ENCODE measurements around the gene PCDHGA1.
A peak's percentile ranks its signal among the peaks of the same experiment; 100 is the strongest.

PCDHGA1 gene

DNA sequence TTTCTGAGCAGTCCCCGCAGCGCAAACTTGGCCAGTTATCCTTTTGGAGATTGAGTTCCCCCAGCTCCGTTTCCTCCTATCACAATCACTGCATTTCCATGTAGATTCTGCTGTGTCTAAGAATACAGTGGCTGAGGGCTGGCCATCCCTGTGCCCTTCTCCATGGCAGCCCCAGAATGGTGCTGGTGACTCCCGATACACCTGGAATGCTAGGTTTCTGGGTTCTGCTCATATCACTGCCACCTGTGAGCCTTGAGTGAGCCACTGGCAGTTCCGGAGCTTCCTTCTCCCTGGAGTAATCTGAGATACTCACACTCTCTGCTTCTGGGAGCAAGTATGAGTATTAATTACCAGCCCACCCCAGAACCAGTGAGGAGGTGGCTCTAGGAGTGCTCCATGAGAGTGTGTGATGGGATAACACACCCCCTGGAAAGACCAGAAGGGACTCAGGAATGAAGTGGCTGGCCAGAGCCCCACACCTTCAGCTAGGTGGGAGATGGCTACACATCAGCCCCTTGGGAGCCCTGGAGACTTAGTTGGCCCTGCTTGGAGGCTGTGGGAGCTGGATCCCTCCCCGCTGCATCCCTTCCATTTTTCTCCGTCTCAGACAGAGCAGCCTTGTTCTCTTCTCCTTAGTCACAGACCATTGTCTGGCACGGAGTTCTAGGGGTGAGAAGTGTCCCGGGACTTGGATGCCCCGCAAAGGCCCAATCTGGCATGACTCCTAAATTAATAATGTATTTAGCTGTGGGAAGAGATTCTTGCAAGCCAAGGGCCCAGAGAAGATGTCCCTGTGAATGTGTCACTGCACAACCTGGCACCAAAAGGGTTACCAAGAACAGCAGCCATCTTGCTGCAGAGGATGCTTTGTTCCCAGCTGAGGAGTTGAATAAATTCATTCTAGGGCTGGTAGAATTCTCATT lies 163.4 kb downstream of the PCDHGA1 start:
- DNase-seq = no peak

DNA sequence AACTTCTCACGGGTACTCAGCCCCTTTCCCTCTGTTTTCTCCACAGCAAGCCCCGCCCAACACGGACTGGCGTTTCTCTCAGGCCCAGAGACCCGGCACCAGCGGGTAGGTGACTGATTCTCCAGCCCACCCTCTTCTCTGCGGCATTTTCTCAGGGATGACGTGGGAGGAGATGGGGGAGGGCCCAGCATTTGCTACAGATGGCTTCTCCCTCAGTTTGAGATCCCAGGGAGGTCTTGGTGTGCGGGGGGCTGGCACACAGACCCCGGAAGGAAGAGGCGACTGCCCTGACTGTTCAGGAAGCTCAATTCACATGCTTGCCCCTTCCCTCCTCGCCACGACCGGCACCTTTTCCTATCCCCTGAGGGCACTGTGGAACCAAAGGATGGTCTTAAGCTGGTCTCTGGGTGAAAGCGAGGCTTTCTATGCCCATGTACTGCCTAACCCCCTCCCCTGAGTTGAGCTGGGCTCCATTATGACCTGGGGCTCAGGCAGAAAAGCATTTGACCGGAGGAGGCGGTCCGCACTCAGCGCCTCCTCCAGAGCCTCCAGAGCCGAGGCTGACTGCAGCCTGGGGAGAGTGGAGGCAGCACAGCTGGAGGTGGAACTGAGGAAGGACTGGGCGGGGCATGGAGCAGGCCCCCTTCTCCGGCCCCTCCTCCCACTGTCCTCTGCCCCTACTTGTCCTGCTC lies 164.6 kb downstream of the PCDHGA1 start:
- no peak for DNase-seq

DNA sequence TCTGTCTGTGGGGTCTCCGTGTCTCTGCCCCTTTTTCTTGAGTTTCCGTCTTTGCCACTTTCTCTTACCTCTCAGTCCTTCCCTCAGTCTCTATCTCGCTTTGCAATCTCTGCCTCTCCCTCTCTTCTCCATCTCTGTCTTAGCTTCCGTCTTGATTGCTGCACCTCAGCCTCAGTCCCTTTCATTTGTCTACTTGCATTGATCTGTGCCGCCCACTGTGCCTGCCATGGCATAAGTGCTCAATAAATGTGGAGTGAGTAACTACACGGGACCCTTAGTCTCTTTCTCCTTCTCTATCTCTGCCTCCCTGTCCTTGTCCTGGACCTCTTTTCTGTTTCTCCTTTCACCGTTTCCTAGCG lies 165.1 kb downstream of the PCDHGA1 start:
- DNase-seq = no peak

DNA sequence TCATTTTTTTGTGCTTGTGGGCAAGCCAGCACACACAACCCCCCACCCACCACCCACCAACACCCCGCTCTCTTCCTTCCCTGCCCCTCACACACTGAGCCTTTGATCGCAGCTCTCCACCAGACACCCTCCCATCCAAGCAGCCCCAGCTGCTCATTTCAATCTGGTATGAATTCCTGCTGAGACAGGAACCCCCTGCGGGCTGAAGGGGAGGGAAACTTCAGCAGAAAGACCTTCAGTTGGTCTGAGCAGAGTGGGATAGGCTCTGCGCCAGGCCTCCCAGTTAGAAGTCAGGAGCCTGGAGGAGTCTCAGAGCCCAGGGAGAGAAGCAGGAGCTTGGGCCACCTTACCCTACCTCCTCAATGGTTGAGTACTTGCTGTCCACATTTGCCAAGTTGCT lies 165.7 kb downstream of the PCDHGA1 start:
- DNase-seq = no peak

DNA sequence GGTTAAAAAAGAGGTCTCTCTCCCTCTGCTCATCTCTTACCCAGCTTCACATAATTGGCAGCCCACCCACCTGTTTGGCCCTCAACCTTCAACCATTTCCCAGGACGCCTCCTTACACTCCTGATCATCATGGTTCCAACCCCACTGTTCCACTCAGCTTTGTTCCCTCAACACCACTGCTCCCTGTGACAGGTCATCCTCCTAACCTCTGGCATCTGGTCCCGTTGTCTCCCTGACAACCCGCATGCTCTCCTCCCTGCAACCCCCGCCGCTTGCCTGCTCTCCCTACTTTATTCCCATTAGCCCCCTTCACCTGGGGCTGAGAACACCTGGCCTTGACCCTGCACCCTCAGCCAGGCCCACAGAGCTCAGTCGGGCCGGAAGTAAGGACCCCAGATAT lies 171.4 kb downstream of the PCDHGA1 start:
- no peak for DNase-seq

DNA sequence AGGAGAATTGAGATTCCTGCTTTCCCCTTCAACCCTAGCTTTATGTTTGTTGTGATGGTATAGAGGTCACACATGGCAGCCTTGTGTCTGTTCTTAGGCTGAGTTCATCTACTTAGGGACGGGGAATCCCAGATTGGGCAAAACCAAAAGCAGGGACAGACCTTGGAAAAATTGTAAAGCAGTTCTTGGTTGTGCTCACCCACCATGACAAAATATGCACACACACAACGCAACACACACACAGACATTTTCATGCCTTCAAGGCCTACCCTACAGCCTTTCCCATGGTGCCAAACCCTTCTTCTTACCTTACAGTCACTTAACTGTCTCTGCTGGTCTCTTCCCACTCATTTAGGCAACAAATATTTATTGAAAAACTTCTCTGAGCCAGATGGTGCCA lies 173.4 kb downstream of the PCDHGA1 start:
- no peak for DNase-seq

DNA sequence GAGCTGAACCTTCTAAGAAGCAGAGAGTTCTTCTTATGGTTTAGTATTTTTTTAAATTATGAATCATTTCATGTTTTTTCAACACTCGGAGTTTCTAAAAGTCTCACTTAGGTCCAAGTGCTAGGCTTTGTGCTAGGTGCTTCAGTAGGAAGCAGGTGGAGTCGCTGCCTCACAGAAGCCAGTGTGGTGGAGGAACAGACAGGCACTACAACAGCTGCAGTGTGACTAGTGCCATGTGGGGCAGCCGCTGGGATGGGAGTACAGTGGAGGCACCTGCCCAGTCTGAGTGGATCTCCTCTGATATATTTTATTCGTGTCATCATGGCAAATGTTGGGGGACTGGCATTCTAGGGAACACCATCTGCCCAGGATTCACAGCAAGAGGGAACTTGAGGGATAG lies 173.9 kb downstream of the PCDHGA1 start:
- no peak for DNase-seq

DNA sequence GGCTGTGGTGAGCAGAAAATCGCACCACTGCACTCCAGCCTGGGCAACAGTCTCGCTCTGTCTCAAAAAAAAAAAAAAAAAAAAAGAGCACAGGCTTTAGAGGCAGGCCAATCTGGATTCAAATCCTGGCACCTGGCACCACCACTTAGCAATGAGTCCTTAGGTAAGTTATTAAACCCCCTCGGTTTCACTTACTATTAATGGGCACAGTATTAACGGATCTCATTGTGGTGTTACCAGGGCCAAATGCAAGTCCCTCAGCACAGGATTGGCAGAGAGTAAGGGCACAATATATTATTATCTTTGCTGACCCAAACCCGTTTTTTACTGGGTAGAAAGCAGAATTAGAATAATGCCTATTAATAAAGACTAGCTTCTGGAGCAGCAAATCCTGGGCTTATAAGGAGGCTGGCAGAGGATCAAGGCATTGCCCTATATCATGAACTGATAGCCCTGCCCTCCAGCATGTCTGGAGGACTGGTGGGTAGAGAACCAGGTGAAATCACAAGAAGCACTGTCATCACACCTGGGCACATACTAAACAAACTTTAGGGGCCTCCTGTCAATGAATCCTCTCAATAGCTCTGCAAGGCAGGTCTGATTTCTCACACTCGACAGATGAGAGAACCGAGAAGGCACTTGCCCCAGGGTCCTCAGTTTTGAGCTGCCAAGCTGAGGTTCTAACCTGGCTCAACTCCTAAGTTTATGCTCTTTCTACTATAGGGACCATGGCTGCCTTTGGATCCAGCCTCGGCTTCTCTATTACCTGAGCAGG lies 176.3 kb downstream of the PCDHGA1 start:
- DNase-seq = no peak

DNA sequence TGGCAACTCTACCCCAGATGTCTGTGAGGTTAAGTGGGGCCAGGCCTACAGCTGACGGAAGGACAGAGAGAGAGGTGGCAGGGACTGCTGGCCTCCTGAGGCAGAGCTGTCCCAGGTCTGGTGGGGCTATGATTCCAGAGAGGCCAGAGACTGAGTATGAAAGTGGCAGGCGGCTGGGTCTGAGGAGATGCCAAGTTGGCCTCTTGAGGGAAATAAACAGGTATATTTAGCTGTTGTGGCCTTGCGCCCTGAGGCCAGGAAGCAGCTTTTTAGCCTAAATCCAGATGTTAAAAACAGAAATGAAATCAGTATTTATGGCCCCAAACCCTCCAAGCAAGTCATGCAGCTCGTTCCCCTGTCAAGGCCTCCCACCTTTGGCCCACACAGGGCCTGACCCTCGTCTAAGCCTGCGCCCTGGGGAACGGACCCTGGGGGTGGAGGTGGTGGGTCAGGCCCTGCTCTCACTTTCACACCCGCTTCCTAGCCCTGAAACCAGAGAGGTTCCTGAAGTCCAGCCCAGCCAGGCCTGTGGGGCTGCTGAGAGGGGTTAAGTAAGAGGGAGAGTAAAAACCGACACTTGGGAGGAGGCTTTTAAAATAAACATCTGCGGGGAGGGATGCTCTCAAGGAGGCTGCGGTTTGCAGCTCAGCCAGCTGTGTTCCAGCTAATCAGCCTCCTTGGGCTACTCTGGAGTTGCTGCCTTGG lies 177.2 kb downstream of the PCDHGA1 start:
- no peak for DNase-seq

DNA sequence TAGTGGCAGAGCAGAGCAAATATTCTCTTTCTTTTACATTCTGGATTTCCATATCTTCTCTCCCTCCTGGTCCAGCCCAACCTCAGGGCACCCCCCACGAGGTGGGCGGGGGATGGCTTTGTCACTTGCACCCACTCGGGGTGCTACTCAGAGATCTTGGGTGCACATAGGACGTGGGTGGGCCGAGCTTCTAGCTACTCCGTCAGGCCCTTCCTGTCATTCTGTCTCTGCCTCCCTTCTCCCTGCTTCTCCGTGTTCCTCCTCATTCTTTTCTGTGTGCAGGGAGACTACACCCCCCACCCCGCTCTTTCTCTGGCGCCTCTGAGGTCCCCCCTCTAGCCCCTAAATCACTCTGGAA lies 178.1 kb downstream of the PCDHGA1 start:
- no peak for DNase-seq

DNA sequence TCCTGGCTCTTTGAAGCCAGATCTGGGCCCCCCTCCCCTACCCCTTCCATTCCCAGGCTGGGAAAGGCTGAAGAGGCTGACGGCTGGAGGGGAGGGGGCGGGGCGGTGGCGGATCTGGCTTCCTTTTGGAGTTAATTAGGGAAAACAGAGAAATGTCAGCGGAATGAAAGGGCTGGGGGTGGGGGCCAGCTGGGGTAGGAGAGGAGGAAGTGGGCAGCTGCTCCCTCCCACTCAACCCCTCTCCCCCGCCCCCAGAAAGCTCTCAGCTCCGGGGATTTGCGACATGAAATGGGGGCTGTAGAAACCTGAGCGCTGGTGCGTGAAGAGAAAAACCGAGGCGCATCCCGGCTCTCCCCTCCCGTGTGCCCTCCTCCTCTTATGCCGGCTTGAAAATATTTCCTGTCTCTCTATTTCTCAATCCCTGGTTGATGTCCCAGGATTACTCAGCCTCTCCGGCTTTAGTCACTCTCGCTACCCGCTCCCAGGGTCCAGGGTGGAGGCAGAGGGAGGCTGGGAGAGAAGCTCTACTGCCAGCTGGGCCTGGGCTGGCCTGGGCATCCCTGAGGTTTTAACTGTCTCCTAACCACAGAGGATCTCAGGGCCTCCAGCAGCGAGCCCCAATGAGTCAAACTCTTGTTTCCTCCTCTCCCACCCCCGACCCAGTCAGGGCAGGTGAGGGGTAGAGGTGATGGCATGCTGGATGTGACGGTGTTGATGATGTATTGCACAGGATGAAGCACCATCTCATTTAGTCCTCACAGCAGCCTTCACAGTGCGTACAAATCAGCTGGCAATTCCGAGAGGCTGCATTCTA lies 178.7 kb downstream of the PCDHGA1 start:
- DNase-seq = no peak

DNA sequence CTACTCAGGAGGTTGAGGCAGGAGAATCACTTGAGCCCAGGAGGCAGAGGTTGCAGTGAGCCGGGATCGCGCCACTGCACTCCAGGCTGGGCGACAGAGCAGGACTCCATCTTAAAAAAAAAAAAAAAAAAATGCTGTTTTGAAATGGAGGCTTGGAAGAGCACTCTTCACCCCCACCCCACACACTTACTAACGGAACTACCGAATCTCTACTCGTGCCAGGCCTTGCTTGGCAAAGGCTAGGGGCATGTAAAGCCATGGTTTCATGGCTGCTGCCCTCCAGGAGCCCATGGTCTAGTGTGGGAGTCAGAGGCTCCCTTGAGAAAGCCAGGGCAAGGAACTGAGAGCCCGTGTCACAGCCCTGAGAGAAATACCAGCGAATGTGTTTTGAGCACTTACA lies 179.8 kb downstream of the PCDHGA1 start:
- no peak for DNase-seq

DNA sequence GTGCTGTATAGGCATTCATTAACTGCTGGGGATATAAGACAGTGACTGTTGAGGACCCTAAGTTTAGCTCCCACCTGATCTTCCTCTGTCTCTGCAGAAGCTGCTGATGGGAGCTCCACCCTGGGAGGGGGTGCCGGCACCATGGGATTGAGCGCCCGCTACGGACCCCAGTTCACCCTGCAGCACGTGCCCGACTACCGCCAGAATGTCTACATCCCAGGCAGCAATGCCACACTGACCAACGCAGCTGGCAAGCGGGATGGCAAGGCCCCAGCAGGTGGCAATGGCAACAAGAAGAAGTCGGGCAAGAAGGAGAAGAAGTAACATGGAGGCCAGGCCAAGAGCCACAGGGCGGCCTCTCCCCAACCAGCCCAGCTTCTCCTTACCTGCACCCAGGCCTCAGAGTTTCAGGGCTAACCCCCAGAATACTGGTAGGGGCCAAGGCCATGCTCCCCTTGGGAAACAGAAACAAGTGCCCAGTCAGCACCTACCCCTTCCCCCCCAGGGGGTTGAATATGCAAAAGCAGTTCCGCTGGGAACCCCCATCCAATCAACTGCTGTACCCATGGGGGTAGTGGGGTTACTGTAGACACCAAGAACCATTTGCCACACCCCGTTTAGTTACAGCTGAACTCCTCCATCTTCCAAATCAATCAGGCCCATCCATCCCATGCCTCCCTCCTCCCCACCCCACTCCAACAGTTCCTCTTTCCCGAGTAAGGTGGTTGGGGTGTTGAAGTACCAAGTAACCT lies 180.7 kb downstream of the PCDHGA1 start:
- no peak for DNase-seq

DNA sequence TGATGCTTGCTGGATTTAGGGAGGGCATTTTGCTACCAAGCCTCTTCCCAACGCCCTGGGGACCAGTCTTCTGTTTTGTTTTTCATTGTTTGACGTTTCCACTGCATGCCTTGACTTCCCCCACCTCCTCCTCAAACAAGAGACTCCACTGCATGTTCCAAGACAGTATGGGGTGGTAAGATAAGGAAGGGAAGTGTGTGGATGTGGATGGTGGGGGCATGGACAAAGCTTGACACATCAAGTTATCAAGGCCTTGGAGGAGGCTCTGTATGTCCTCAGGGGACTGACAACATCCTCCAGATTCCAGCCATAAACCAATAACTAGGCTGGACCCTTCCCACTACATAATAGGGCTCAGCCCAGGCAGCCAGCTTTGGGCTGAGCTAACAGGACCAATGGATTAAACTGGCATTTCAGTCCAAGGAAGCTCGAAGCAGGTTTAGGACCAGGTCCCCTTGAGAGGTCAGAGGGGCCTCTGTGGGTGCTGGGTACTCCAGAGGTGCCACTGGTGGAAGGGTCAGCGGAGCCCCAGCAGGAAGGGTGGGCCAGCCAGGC lies 181.5 kb downstream of the PCDHGA1 start:
- no peak for DNase-seq

DNA sequence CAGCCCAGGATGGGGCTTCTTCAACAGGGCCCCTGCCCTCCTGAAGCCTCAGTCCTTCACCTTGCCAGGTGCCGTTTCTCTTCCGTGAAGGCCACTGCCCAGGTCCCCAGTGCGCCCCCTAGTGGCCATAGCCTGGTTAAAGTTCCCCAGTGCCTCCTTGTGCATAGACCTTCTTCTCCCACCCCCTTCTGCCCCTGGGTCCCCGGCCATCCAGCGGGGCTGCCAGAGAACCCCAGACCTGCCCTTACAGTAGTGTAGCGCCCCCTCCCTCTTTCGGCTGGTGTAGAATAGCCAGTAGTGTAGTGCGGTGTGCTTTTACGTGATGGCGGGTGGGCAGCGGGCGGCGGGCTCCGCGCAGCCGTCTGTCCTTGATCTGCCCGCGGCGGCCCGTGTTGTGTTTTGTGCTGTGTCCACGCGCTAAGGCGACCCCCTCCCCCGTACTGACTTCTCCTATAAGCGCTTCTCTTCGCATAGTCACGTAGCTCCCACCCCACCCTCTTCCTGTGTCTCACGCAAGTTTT lies 182.1 kb downstream of the PCDHGA1 start:
- peak; percentile 66 to 85 (median 76) for DNase-seq

DNA sequence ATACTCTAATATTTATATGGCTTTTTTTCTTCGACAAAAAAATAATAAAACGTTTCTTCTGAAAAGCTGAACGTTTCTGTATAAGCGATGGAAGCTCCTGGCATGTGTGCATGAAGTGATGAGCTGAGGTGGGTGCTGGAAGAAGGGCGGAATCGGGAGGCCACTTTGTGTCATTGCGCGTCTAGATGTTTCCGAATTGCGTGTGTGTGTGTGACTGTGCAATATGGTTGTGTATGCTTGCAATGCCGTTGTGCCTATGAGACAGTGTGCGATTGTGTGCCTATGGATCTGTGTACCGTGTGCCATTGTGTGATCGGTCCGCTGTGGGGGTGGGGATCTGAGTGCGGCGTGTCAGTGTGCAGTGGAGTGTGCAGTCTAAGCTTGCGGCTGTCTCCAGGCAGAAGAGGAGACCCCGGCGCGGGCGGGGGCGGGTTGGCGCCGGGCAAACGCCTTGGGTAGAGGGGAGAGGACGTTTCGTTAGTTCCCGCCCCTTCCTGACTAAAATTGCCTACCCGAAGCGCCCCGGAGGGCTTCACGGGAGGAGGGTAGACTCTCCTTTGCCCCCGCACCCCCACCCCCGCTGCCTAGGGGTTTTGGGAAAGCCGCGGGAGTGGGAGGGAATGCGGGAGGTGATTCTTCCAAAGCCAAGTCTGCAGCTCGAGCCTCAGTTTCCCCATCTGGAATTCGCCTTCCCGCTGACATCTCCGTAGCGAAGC lies 182.8 kb downstream of the PCDHGA1 start:
- DNase-seq = peak in 2 of 5 donors; percentile 10 to 48

DNA sequence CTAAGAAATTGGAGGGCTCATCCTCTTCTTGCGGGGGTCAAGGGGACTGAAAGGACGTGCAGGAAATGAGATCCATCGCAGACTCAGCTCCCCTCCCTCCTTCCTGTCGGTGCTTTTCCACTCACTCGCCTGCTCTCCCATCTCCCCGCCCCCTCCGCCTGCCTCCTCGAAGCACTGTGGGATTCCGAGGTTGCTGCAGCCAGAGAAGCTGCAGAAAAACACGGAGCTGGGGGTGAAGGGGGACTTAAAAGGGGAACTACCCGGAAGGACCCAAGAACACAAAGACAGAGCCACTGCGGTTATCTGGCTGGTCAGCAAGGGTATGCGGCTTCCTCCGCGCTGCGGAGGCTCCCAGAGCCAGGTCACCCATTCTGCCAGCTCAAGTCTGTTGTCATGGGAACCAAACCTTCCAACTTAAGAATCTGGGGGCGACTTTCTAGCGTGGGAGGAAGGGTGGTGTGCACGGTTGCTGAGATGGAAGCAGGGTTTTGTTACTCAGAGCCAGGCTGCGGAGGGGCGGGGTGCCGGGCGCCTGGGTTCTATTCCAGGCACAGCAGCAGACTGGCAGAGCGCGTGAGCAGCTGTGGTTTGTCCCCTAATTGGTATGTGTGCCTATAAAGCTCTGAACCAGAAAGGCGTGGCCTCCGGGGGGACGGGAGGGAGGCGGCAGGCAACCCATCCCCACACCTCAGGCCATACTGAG lies 183.5 kb downstream of the PCDHGA1 start:
- DNase-seq = peak in 2 of 5 donors; percentile 19 to 58

DNA sequence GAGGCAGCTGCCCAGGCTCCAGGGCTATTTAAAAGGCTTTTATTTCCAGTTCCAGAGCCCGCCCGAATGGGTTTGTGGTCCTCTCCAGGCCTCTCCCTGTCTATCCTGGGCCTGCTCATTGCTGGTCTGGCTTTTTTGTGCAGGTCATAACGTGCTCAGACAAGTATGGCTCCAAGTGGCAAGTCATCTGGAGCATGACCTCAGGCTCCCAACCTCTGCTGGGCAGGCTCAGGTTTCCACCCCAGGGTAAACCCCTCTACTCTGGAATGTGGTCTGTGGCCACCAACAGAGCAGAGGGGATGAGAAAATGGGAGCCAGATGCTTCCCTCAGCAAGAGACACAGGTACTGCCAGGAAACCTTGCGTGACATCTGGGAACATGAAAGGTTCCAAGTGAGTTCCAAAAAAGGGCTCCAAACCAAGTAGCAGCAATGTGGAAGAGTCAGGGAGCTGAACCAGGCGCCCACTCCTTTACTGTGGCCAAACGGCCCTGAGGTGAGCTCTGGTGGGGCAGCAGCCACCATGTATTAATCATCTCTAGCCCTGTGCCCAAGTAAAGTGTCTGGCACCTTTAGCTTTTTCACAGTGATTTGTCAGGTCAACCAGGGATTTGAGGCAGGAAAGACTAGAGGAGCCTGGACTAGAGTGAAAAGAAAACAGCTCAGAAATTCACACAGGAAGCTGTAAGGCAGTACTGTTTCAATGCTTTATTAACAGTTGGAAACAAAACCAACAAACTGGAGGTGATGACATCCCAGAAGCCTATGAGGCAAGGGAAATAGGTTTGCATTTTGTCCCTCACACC lies 184.2 kb downstream of the PCDHGA1 start:
- peak in 1 of 5 donors; percentile 24 for DNase-seq

Measured in T-helper 1 cell (primary cell).